HG03196 (cell line): Measurements from ENCODE around the gene SMIM29.
"Not testable (repeated sequence)": the region's sequence is repeated elsewhere in the genome, so short reads cannot be mapped to it uniquely, and the experiment has no call there.

Experiments
- ATAC-seq: cut with Tn5 transposase; IDR thresholded peaks from one replicate; pipeline ENCODE4 v1.9.1; 2021; ENCODE audit not compliant: unreplicated experiment

The SMIM29 gene

GRCh38 chr6:34269132-34269531 lies 20.3 kb upstream of the SMIM29 start:
- ATAC-seq, result not testable (repeated sequence)

GRCh38 chr6:34267746-34268145 lies 18.9 kb upstream of the SMIM29 start:
- no peak for ATAC-seq

GRCh38 chr6:34263484-34263883 lies 14.7 kb upstream of the SMIM29 start:
- ATAC-seq, result not testable (repeated sequence)

GRCh38 chr6:34260576-34261267 lies 11.9 kb upstream of the SMIM29 start:
- ATAC-seq, result no peak

- ATAC-seq, result no peak
Observed at GRCh38 chr6:34259529-34260069, 10.8 kb upstream of the SMIM29 start.

- not testable (repeated sequence) for ATAC-seq
Observed at GRCh38 chr6:34252395-34252794, 3.6 kb upstream of the SMIM29 start.

GRCh38 chr6:34249469-34250261 lies 859 bp upstream of the SMIM29 start:
- no peak for ATAC-seq

- peak; percentile 3 for ATAC-seq
Observed at GRCh38 chr6:34248198-34248726, 544 bp downstream of the SMIM29 start.

- no peak for ATAC-seq
Observed at GRCh38 chr6:34247481-34248197, 1.2 kb downstream of the SMIM29 start.

- ATAC-seq, result no peak
Observed at GRCh38 chr6:34246563-34247391, 2.0 kb downstream of the SMIM29 start.

- no peak for ATAC-seq
Observed at GRCh38 chr6:34246249-34246562, 2.6 kb downstream of the SMIM29 start.

GRCh38 chr6:34245761-34246140 lies 3.1 kb downstream of the SMIM29 start:
- ATAC-seq, result not testable (repeated sequence)

GRCh38 chr6:34245032-34245760 lies 3.6 kb downstream of the SMIM29 start:
- ATAC-seq, result not testable (repeated sequence)

- ATAC-seq, result no peak
Observed at GRCh38 chr6:34243901-34244884, 4.6 kb downstream of the SMIM29 start.

GRCh38 chr6:34243131-34243771 lies 5.6 kb downstream of the SMIM29 start:
- no peak for ATAC-seq

- no peak for ATAC-seq
Observed at GRCh38 chr6:34242252-34243130, 6.3 kb downstream of the SMIM29 start.
